GM19351 (cell line): ENCODE results near the gene GALM.
"Not testable (repeated sequence)": the region's sequence is repeated elsewhere in the genome, so short reads cannot be mapped to it uniquely, and the experiment has no call there.

ENCODE experiments used
- ATAC-seq: cut with Tn5 transposase; IDR thresholded peaks from one replicate; pipeline ENCODE4 v1.9.1; 2021; ENCODE audit warnings: mild to moderate bottlenecking, moderate library complexity; ENCODE audit not compliant: unreplicated experiment

GALM gene

DNA sequence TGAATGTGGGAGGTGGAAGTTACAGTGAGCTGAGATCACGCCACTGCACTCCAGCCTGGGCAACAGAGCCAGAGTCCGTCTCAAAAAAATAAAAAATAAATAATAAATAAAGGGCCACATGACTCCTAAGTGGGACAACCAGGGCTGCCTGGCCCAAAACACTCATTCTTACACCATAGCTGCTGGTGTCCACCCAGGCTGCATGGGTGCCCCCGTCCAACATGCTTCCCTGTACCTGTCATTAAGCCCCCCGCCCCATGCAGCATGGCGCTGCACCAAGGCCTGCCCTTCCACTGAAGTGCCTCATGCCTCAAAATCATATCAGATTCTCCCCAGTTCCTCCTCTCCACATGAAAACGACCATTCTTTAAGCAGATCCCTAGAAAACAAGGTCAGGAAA lies 10.8 kb downstream of the GALM start:
- ATAC-seq: no peak

GRCh38 chr2:38680868-38681267 lies 15.0 kb downstream of the GALM start:
- ATAC-seq: not testable (repeated sequence)

- no peak for ATAC-seq
Measured at GRCh38 chr2:38682008-38682575, 16.2 kb downstream of the GALM start.

GRCh38 chr2:38682620-38683019 lies 16.7 kb downstream of the GALM start:
- ATAC-seq: not testable (repeated sequence)

DNA sequence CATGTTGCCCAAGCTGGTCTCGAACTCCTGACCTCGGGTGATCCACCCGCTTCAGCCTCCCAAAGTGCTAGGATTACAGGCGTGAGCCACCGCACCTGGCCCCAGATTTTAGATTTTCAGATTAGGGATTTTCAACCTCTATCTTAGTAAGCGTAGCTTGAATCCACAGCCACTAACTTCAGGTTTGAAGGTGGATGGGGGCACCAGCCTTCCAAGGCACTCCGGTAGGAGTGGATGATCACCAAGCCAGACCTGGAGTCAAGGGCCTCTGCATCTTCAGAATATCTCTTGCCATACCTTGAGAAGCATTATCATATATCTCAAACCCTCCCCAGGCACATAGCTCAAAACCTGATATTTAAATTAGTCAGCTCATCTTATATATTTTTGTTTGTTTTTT lies 17.9 kb downstream of the GALM start:
- ATAC-seq: no peak

GRCh38 chr2:38685116-38685735 lies 19.3 kb downstream of the GALM start:
- no peak for ATAC-seq

DNA sequence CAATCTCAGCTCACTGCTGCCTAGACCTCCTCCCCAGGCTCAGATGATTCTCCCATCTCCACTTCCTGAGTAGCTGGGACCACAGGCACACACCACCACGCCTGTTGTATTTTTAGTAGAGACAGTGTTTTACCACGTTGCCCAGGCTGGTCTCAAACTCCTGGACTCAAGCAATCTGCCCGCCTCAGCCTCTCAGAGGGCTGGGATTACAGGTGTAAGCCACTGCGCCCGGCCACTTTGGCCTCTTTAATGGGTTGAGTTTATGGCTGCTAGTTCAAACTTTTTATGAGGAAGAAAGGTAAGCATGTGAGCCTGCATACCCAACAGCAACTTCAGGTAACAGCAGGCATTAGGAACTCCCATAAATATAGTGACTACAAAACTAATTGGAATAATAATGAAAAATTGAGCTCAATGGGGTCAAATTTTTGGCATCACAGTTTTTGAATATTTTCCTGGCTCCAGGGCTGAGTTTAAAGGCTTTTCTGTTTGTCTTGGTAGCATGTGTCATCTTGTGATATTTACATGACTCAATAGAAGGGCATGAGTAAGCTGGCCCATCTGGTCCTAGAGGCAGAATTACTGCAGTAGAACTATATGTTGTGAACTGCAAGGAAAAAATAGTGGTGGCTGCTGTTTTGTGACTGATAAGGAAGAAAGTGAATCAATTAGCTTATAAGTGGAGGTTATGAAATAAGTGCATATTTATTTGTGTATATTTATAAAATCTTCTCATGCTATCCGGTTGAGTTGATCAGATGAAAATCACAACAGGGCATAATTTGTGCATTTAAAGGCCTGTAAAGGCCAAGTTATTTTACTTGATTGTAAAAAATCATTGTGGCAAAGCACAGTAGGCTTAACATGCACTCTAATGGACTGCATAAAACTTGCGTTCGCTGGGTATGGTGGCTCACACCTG lies 24.8 kb downstream of the GALM start:
- ATAC-seq: no peak

DNA sequence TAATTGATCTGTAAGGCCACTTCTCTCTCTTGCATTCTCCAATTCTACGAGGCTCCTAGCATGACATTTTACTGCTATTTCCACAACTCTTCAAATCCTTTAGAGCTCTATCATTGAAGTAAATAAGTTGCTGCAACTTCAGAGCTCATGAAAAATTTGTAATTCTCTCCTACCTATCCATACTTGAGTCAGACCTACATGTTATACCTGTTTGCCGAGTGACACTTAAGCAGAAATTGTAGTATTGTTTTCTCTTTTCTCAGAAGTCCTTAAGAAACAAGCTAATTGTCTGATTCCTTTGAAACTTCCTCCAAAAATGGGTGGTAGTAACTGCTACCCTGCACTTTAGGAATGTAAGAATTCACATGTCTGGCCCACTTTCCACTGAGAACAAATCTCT lies 26.1 kb downstream of the GALM start:
- ATAC-seq: no peak

DNA sequence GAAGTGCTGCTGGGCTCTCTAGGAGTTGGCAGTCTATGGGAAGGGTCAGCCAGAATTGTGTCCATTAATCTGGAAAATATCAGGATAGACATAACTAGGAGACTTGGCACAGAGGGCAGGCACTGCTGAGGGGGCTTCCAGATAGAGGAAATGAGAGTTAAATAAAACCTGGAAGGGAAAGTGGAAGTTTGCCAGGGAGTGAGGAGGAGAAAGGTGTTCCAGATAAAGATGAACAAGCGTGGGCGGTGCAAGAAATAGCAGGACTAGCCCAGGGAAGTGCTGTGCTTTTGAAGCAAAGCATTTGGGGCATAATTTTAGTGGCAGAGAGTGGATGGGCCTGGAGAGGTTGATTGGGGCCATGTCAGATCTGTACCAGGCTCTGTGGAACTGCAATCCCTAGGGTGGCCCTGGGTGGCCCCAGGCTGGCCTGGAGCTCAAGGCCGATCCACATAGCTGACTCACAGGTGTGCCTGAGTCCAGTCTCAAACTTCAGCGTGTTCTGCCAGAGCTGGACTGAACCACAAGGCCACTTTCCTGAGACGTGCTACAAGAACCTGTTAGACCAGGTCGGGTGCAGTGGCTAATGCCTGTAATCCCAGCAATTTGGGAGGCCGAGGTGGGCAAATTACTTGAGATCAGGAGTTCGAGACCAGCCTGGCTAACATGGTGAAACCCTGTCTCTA lies 26.9 kb downstream of the GALM start:
- no peak for ATAC-seq

- ATAC-seq: no peak
Measured at GRCh38 chr2:38697116-38697840, 31.4 kb downstream of the GALM start.

GRCh38 chr2:38698467-38699003 lies 32.6 kb downstream of the GALM start:
- ATAC-seq: no peak

DNA sequence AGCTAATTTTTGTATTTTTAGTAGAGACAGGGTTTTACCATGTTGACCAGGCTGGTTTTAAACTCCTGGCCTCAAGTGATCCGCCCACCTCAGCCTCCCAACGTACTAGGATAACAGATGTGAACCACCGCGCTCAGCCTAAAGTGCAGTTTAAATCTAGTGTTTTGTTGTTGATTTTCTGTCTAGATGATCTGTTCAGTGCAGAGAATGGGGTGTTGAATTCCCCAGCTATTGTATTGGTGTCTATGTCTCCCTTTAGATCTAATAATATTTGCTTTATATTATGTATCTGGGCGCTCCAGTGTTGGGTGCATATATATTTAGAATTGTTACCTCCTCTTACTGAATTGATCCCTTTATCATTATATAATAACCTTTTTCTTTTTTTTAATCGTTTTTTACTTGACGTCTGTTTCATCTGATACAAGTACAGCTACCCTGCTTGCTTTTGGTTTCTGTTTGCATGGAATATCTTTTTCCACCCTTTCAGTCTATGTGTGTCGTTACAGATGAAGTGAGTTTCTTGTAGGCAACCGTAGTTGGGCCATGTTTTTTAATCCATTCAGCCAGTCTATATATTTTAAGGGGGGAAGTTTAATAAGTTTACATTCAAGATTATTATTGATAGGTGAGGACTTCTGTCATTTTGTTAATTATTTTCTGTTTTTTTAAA lies 34.3 kb downstream of the GALM start:
- ATAC-seq: no peak

DNA sequence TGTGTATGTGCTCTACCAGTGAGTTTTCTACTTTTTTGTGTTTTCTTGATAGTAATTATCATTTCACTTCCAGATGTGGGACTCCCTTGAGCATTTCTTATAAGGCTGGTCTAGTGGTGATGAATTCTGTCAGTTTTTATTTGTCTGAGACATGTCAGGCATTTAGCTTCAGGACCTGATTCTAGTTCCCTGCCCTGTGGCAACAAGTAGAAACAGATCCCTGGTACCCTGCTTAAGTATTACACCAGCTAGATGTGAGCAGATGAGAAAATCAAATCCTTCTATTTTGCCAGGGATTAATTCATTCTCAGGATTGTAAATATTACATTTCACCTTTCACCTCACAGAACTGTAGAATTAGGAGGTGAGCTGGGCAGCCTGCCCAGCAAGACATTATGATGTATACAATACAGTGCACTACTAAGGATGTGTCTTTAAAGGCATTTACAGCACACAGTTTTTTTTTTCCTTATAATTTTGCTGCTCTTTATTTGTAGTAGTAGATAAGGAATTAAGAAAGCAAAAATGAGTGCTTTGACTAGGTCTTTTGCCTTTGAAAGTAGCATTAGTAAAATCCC lies 35.1 kb downstream of the GALM start:
- no peak for ATAC-seq

DNA sequence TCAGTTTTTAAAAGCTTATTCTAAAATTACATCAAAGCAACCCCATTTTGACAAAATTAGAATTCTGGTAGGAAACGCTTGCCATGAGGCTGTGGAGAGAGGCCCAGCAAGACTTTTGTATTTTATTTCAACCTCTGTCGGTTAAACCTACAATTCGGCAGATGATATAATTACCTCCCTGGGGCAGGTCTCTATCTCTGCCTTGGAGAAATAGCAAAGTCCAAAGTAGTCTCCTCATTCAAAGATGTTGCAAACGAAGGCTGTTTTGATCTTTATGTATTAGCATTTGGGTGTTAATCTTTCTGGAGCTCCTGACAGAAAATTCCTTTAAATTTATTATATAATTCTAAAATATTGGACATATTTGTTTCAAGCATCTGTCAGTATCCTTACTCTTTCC lies 35.6 kb downstream of the GALM start:
- no peak for ATAC-seq

GRCh38 chr2:38702413-38702812 lies 36.5 kb downstream of the GALM start:
- ATAC-seq: no peak

- not testable (repeated sequence) for ATAC-seq
Measured at GRCh38 chr2:38703336-38703735, 37.4 kb downstream of the GALM start.

- ATAC-seq: no peak
Measured at GRCh38 chr2:38704664-38705063, 38.8 kb downstream of the GALM start.

DNA sequence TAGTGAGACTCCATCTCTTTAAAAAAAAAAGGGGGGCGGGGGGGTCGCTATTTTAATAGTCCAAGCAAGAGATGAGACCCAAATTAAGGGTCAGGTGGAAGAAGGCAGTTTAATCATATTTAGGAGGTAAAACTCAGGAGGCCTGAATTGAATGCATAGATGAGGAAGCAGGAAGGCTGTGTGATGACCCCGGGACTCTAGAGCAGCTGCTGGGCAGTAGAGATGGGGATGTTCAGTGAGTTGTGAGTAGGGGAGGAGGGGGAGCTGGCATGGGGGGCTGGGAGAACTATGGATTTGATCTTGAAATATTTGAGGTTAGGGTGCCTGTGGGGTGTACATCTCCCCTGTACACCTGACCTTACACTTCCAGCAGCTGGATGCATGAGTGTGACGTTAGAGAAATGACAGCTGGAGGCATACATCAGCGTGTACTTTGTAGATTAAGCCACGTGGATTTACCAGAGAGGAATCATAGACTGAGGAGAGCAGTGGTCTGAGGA lies 41.0 kb downstream of the GALM start:
- ATAC-seq: no peak

DNA sequence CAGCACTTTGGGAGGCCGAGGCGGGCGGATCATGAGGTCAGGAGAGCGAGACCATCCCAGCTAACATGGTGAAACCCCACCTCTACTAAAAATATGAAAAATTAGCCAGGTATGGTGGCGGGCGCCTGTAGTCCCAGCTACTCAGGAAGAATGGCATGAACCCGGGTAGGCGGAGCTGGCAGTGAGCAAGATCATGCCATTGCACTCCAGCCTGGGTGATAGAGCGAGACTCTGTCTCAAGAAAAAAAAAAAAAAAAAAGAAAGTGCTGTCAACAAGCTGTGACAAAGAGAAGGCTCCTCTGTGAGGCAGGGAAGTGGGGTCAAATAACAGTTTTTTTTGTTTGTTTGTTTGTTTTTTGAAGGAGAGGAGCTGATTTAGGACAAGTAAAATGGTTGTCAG lies 42.6 kb downstream of the GALM start:
- not testable (repeated sequence) for ATAC-seq
